Stromal cell of bone marrow (primary cell): ENCODE data around the gene GRHL1.
A peak's percentile ranks its signal among the peaks of the same experiment; 100 is the strongest.

ENCODE experiments used
- DNase-seq: peaks from one replicate; pipeline ENCODE4 v3.0.0-alpha.2; 2012; ENCODE audit warnings: low read depth

Gene GRHL1

GRCh38 chr2:10042301-10043161 lies 91.0 kb downstream of the GRHL1 start:
- peak; percentile 21 for DNase-seq

GRCh38 chr2:10043256-10043905 lies 91.9 kb downstream of the GRHL1 start, which contains the start of gene KLF11:
Gene KLF11, plus strand, starts transcription at chr2:10043550. Its CDS starts 167 bp downstream, at chr2:10043717.
- peak; percentile 77 for DNase-seq

GRCh38 chr2:10043906-10044601 lies 92.6 kb downstream of the GRHL1 start:
- peak; percentile 80 for DNase-seq

GRCh38 chr2:10045561-10046355 lies 94.3 kb downstream of the GRHL1 start:
- no peak for DNase-seq

GRCh38 chr2:10046931-10047330 lies 95.4 kb downstream of the GRHL1 start:
- no peak for DNase-seq

GRCh38 chr2:10047616-10048500 lies 96.4 kb downstream of the GRHL1 start:
- DNase-seq: no peak

- peak; percentile 36 for DNase-seq
These were observed 97.1 kb downstream of the GRHL1 start for GRCh38 chr2:10048501-10049171.
